ENCODE data around the gene TWSG1. TPM values are rescaled to one million over a fixed set of nuclear protein-coding genes. Genes with fewer than 3 reads are reported as not detected.
A peak's percentile ranks its signal among the peaks of the same experiment; 100 is the strongest.

Gene TWSG1
- polyA plus RNA-seq, 3 donors: 1.6 to 5.5 (median 3.9) TPM

DNA sequence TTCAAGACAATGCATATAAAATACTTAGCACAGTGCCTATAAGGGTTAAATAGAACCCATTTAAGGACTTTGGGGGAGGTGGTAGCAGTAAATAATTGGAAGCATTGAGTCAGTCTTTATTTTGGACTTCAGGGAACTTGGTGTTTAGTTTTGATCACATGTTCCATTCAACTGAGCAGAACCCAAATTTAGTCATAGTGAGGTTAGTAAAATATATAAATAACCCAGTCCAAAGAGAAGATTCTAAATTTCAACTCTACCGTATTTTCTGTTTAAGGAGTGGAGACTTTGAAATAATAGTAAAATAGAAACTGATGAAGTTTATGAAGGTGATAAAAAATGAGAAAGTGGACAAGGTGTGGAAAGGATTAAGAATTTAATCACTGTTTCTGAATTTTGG is 19.7 kb downstream of the TWSG1 start:
- Histone ChIP-seq H3K36me3 (replicated peaks in 1 of 2; ENCODE audit: control insufficient read depth in 1 of 2, insufficient read depth in 2 of 2, low read length in 2 of 2) (no peaks in the 10 kb centered on the region), H2AFZ (ENCODE audit: insufficient read depth, low read depth, low read length, poor library complexity, severe bottlenecking) (no peak overlapping the region), H3K4me2 (replicated peaks; ENCODE audit: extremely low read depth, low read length, poor library complexity, severe bottlenecking) (no peak overlapping the region), H4K20me1 (ENCODE audit: insufficient read depth, low read length) (no peaks in the 10 kb centered on the region), H3K4me1 (ENCODE audit: control insufficient read depth in 1 of 2, insufficient read depth in 2 of 2, low read length in 2 of 2) (no peaks in the 10 kb centered on the region), H3K4me3 (replicated peaks in 1 of 3; ENCODE audit: low read depth in 2 of 3, low read length in 3 of 3) (no peak overlapping the region), H3K9me3 (replicated peaks in 1 of 2; ENCODE audit: control insufficient read depth in 1 of 2, insufficient read depth in 1 of 2, low read length in 2 of 2) (no peaks in the 10 kb centered on the region), H3K79me2 (ENCODE audit: insufficient read depth, low read length) (no peaks in the 10 kb centered on the region), H3K27ac (ENCODE audit: low read depth in 1 of 2, low read length in 2 of 2) (no peak overlapping the region), H3K9ac (ENCODE audit: insufficient read depth, low read length, poor library complexity, severe bottlenecking) (no peak overlapping the region), H3K27me3 (ENCODE audit: control insufficient read depth in 2 of 2, insufficient read depth in 2 of 2, low read length in 2 of 2) (no peaks in the 10 kb centered on the region)
- Mint-ChIP-seq H3K27me3 (ENCODE audit: low read depth in 3 of 3) (peaks cover 0 to 3% (median 2%) of the 10 kb centered on the region in 3 donors), H3K4me1 (peaks cover 11% of the 10 kb centered on the region), H3K4me3 (no peak overlapping the region), H3K9me3 (no peaks in the 10 kb centered on the region), H3K36me3 (no peaks in the 10 kb centered on the region), H3K27ac (no peak overlapping the region)
- intact Hi-C loops (cut with micrococcal nuclease): no loop called here
- no peak for DNase-seq
- TF ChIP-seq, protein P1, sequence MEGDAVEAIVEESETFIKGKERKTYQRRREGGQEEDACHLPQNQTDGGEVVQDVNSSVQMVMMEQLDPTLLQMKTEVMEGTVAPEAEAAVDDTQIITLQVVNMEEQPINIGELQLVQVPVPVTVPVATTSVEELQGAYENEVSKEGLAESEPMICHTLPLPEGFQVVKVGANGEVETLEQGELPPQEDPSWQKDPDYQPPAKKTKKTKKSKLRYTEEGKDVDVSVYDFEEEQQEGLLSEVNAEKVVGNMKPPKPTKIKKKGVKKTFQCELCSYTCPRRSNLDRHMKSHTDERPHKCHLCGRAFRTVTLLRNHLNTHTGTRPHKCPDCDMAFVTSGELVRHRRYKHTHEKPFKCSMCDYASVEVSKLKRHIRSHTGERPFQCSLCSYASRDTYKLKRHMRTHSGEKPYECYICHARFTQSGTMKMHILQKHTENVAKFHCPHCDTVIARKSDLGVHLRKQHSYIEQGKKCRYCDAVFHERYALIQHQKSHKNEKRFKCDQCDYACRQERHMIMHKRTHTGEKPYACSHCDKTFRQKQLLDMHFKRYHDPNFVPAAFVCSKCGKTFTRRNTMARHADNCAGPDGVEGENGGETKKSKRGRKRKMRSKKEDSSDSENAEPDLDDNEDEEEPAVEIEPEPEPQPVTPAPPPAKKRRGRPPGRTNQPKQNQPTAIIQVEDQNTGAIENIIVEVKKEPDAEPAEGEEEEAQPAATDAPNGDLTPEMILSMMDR (IDR thresholded peaks at IDR 0.05): no peak
- WGBS (ENCODE audit: insufficient coverage): no CpG with 5 or more reads among the region's 1 CpG

DNA sequence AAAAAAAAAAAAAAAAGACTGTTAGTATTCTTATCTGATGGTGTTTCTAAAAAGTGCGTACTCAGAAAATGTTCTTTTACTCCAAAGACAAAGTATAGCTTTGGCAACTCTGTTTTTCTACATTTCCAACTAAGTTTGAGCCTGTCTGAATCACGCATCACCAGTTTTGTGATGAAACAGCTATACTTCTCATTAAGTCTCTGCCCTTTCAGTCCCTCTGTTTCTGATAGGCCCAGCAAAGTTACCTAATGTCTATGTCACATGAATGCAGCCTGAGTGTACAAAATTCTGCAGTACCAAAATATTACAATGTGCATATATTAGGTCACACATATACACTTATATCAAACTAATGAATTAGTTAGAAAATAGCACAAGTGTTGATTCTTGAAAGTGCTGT is 22.4 kb downstream of the TWSG1 start:
- Mint-ChIP-seq H3K4me1 (peaks cover 19% of the 10 kb centered on the region), H3K27me3 (ENCODE audit: low read depth in 3 of 3) (peaks cover 0 to 2% (median 0%) of the 10 kb centered on the region in 3 donors), H3K9me3 (no peaks in the 10 kb centered on the region), H3K4me3 (no peak overlapping the region), H3K36me3 (peaks cover 0 to 3% of the 10 kb centered on the region in 2 donors), H3K27ac (no peak overlapping the region)
- Histone ChIP-seq H4K20me1 (ENCODE audit: insufficient read depth, low read length) (no peaks in the 10 kb centered on the region), H3K4me1 (ENCODE audit: control insufficient read depth in 1 of 2, insufficient read depth in 2 of 2, low read length in 2 of 2) (no peaks in the 10 kb centered on the region), H3K9me3 (replicated peaks in 1 of 2; ENCODE audit: control insufficient read depth in 1 of 2, insufficient read depth in 1 of 2, low read length in 2 of 2) (no peaks in the 10 kb centered on the region), H3K4me3 (replicated peaks in 1 of 3; ENCODE audit: low read depth in 2 of 3, low read length in 3 of 3) (no peak overlapping the region), H3K79me2 (ENCODE audit: insufficient read depth, low read length) (no peaks in the 10 kb centered on the region), H3K27me3 (ENCODE audit: control insufficient read depth in 2 of 2, insufficient read depth in 2 of 2, low read length in 2 of 2) (no peaks in the 10 kb centered on the region), H3K36me3 (replicated peaks in 1 of 2; ENCODE audit: control insufficient read depth in 1 of 2, insufficient read depth in 2 of 2, low read length in 2 of 2) (no peaks in the 10 kb centered on the region), H2AFZ (ENCODE audit: insufficient read depth, low read depth, low read length, poor library complexity, severe bottlenecking) (no peak overlapping the region), H3K4me2 (replicated peaks; ENCODE audit: extremely low read depth, low read length, poor library complexity, severe bottlenecking) (no peak overlapping the region), H3K27ac (ENCODE audit: low read depth in 1 of 2, low read length in 2 of 2) (no peak overlapping the region), H3K9ac (ENCODE audit: insufficient read depth, low read length, poor library complexity, severe bottlenecking) (no peak overlapping the region)
- TF ChIP-seq, protein P1 (IDR thresholded peaks at IDR 0.05): no peak
- WGBS (ENCODE audit: insufficient coverage): 86% methylated on average over 1 of the region's 2 CpGs
- peak in 1 of 3 donors; percentile 11 for DNase-seq
- intact Hi-C loops (cut with micrococcal nuclease): no loop called here

Measured in CD14-positive monocyte (primary cell).